ENCODE data around the gene MATN1. TPM values are rescaled to one million over a fixed set of nuclear protein-coding genes. Genes with fewer than 3 reads are reported as not detected.

Gene MATN1
- total RNA-seq, 1 donor from 2014 or later, result not detected

DNA sequence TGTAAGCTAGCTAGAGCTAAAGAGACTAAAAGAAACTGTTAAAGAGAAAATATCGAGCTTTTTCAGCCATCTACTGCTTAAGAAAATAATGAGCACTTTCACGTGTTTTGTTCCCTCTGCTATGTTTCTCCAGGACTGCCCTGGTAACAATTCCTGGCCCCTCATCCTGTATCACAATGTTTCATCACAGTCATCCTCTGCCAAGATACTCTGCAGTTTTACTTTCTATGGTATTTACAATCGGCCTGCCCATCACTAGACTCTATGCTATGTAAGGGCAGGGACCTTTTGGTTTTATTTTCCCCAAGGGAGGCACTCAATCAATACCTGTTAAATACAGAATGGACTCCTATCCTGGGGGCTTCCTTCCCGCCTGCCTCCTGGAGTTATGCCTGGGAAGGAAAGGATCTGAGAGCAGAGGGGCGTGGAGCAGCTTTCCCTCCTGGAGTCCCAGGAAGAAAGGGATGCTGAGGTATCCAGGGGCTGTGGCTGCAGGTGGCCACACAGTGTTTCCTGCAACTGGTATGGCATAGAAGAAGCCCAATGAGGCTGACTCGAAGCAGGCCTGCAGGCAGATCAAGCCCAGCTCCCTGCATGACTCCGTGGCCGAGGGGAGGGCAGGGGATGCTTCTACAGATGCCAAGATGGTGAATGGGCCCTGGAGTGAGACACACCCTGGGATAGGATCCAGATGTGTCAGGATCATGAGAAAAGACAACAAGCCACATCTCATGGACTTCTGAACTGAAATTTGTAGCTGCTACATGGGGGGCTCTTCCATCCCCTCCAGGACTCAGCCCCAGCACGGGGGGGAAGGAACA lies 52.9 kb downstream of the MATN1 start:
- no peak overlapping the region for H3K4me3 ChIP-seq (ENCODE audit: low read depth, low read length)
- TF ChIP-seq, protein P1, sequence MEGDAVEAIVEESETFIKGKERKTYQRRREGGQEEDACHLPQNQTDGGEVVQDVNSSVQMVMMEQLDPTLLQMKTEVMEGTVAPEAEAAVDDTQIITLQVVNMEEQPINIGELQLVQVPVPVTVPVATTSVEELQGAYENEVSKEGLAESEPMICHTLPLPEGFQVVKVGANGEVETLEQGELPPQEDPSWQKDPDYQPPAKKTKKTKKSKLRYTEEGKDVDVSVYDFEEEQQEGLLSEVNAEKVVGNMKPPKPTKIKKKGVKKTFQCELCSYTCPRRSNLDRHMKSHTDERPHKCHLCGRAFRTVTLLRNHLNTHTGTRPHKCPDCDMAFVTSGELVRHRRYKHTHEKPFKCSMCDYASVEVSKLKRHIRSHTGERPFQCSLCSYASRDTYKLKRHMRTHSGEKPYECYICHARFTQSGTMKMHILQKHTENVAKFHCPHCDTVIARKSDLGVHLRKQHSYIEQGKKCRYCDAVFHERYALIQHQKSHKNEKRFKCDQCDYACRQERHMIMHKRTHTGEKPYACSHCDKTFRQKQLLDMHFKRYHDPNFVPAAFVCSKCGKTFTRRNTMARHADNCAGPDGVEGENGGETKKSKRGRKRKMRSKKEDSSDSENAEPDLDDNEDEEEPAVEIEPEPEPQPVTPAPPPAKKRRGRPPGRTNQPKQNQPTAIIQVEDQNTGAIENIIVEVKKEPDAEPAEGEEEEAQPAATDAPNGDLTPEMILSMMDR (conservative IDR thresholded peaks at IDR 0.05; ENCODE audit: low read depth, low read length), result no peak
- no peak for DNase-seq (ENCODE audit: low read depth)

DNA sequence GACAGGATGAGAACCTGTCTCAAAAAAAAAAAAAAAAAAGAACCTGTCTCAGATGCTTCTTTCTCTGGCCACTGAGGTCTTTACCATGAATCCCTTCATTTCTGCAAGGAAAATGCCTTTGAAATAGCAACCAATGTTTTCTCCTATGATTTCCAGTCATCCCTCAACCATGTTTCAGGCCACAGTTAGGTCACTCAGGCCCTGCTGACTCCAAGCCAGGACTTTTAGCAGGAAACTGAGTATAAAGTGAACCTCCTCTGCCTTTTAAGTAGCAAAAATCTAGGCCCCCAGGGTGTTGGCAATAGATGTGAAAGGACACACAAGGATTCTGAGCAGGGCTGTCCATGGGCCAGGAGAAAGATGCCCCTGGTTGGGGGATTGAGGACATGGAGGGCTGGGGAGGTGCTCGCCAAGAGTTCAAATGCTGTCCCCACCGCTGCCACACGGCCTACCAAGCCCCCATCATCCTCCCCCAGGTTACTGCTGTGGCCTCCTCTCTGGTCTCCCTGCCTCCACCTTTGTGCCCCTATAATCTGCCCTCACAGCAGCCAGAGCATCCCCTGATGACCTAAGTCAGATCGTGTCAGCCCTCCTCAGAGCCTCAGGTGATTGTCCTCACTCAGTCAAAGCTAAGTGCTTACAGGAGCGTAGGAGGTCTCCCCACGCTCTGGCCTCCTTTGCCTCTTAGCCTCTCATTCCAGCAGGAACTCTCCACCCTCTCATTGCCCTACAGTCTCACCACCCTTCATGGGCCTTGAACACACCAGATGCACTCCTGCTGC lies 54.6 kb downstream of the MATN1 start:
- TF ChIP-seq, protein P1 (conservative IDR thresholded peaks at IDR 0.05; ENCODE audit: low read depth, low read length), result no peak
- no peak overlapping the region for H3K4me3 ChIP-seq (ENCODE audit: low read depth, low read length)
- DNase-seq (ENCODE audit: low read depth), result no peak

DNA sequence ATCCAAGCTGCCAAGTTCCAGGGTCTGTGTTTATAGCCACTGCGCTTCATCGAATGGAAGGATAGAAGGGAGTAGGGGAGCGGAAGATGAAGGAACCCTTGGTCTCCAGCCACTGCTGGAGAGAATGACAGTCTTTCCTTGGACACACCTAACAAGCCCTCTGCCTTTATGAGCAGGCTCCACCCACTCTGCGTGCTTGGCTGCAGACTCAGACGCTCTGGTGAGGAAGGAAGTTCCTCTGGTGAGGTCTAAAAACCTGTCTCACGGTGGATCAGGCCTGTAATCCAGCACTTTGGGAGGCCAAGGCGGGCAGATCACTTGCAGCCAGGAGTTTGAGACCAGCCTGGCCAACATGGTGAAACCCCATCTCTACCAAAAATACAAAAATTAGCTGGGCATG lies 55.4 kb downstream of the MATN1 start:
- TF ChIP-seq, protein P1 (conservative IDR thresholded peaks at IDR 0.05; ENCODE audit: low read depth, low read length), result no peak
- DNase-seq (ENCODE audit: low read depth), result no peak
- no peak overlapping the region for H3K4me3 ChIP-seq (ENCODE audit: low read depth, low read length)

DNA sequence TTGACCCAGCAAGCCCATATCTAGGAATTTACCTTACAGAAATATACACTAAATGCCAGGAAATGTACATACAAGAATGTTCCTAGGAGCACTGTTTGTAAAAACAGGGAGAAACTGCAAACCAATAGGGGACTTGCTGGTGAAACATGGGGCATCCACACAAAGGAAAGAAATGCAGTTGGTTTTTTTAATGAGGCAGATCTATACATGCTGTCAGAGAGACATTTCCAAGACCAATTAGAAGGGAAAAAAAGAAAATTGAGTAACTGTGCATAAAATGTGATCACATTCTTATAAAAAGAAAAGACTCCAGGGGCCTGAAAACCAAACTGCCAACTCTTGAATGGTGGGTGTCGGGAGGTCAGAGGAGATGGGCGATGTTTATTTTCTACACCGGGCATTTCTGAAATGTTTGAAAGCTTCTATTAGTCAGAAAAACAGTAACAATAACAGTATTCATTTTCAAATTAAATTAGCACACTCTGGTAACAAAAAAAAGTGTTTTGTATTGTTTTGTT lies 56.6 kb downstream of the MATN1 start:
- TF ChIP-seq, protein P1 (conservative IDR thresholded peaks at IDR 0.05; ENCODE audit: low read depth, low read length), result no peak
- H3K4me3 ChIP-seq (ENCODE audit: low read depth, low read length), result no peak overlapping the region

DNA sequence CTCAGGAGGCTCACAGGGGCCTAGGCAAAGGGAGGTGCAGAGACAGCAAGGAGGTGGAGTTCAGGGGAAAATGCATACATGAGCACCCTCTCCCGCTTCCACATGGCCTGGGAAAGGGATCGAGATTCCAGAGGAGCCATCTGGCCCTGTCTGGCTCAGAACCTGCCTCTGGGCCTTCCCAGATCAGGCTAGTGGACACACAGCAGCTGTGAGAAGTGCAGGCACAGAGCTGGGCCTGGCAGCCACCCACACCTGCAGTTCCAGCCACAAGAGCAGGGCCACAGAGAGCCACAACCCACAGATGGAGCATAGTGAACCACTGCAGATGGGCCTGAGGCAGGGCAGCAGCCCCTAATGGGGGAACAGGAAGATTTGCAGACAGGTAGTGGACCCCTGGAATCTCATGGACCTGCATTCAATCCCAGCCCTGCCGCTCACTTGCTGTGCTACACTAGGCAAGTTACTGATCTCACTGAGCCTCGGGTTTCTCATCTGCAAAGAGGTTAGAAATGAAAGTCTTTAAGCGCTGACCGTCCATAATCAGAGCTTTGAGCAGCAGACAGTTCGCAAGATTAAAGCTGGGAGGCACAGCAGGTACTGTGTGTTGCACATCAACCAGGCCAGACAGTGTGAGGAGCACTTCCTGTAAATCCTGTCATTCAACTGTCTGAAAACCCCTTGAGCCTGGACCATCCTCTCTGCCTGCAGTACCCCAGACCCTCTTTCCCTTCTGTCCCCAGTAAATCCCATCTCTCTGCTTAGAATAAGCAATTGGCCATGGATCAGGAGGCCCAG lies 58.0 kb downstream of the MATN1 start:
- DNase-seq (ENCODE audit: low read depth), result no peak
- TF ChIP-seq, protein P1 (conservative IDR thresholded peaks at IDR 0.05; ENCODE audit: low read depth, low read length), result no peak
- no peak overlapping the region for H3K4me3 ChIP-seq (ENCODE audit: low read depth, low read length)

More for the DNA sequence above, 56.6 kb downstream of the MATN1 start:
- DNase-seq (ENCODE audit: low read depth), result no peak

DNA sequence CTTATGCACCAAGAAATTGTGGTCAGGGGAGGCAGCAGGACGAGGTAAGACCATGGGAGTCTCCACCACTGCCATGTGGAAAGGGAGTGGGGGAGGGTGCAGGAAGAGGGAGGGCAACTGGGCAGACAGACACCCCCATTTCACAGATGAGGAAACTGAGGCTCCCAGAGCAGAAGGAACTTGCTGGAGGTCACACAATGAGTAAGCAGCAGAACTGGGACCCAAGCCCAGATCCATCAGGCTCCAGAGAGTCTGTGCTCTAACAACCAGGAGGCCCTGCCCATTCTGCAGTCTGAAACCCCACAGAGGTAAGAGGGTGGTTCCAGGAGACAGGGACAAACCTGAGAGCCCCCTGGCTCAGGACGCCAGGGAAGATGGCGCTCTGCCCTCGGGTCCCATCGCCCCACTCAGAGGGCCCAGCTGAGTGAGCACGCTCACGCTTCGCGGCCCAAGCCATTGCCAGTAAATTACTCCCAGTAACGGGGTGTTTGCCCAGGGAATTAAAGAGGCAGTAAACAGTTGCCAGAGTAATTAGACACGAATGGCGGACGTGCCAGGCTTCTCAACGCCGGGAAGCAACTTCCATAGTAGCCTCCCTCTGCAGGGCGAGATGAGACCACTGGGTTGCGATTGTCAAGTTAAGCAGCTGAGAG lies 59.2 kb downstream of the MATN1 start:
- no peak for DNase-seq (ENCODE audit: low read depth)
- TF ChIP-seq, protein P1 (conservative IDR thresholded peaks at IDR 0.05; ENCODE audit: low read depth, low read length), result no peak
- H3K4me3 ChIP-seq (ENCODE audit: low read depth, low read length), result no peak overlapping the region

All from epithelial cell of proximal tubule (primary cell).